Fibroblast of skin of scalp (primary cell): ENCODE results near the gene ZNF664. TPM values are rescaled to one million over a fixed set of nuclear protein-coding genes. Genes with fewer than 3 reads are reported as not detected.

Experiments used
- DNase-seq: peaks from one replicate; pipeline ENCODE4 v3.0.0-alpha.2; 2013
- polyA plus RNA-seq, 2 experiments: library from polyadenylated mRNA; unstranded; fragments of 120-200 nt; gene quantifications; one replicate each; pipeline ENCODE4 v1.2.1, GENCODE V29; 2013; ENCODE audit not compliant: insufficient read length in 2 of 2

Gene ZNF664
- polyA plus RNA-seq (2013, experiment 1 of 2; ENCODE audit: insufficient read length), result 74.8 TPM
- polyA plus RNA-seq (2013, experiment 2 of 2; ENCODE audit: insufficient read length), result 75.6 TPM

DNA sequence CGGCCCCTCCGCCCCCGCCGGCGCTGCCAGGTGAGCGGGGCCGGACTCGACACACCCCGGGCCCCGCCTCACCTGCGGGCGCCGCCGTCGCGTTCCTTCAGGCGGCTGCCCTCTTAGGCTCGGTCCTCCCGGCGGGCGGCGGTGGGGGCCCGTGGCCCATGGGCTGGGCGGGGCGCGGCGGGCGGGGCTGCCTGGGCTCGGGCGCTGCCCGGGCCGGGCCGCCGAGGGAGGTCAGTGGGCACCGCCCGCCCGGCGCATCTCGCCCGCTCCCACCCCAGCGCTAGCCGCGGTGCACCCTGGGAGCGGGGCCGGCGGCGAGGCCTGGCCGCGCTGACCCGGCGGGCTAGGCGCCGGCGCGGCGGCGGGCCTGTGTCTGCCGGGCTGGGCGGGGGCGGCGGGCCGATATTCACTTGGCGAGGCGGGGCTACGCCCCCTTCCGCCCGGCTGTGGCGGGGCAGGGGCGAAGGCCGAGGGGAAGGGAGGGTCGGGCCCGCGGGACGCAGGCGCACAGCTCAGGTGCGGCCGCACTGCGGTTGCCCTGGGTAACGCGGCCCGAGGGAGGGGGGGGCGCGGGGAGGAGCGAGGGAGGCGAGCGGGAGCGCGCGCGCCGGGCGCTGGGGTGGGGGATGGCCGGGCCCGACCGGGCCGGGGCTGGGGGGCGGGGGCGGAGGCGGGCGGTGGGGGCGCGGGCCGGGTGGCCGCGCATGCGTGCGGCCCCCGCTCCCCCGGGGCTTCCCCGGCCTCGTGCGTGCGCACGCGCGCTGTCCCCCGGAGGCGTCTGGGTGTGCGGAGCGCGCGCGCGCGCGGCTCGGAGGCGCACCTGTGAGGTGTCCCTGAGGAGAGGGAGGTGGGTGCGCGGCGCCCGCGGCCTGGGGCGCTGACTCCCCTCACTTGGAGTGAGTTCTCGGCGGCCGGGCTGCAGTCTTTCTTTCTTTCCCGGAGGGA, at the start of gene ZNF664, which contains the start of gene CCDC92:
ZNF664 (plus strand) TSS at position 759 of the 945 bp plus-strand sequence. CDS start 38,930 bp downstream, outside the sequence.
CCDC92 (minus strand) TSS at position 375 of the 945 bp plus-strand sequence. CDS start 28,526 bp downstream, outside the sequence.
- DNase-seq, result peak; percentile 94

DNA sequence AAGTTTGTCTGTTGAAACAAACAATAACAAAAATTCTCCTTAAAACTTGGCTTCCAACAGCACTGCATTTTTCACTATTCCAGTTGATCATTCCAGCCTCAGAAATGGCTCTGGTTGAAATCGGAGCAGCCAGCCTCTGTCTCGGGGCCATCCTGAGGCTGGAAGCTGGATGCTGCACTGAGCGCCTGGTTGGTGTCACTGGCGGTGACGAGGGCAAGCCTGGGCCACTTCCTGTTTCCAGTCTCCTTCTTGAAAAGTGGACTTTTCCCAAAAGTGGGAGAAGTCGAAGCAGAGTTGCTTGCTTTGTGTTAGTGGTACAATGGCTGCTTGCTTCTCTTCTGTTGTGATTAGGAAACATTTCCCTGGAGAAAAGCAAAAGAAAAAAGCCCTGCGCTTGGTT, 49.1 kb upstream of the ZNF664 start:
- no peak for DNase-seq

DNA sequence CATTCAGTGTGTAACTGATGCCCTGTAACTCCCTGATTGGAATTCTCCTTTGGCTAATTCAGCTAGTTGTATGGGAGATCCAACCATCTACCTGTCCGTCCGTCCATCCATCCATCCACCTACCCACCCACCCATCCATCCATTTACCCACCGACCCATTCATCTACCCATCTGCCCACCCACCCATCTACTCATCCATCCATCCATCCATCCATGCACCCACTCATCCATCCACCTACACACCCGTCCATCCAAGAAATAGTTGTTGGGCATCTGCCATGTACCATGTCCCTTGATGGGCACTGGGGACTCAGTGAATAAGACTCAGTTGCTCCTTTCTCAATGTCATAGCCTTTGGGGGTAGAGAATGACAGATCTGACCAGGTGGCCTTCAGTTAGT, 48.5 kb upstream of the ZNF664 start:
- no peak for DNase-seq

DNA sequence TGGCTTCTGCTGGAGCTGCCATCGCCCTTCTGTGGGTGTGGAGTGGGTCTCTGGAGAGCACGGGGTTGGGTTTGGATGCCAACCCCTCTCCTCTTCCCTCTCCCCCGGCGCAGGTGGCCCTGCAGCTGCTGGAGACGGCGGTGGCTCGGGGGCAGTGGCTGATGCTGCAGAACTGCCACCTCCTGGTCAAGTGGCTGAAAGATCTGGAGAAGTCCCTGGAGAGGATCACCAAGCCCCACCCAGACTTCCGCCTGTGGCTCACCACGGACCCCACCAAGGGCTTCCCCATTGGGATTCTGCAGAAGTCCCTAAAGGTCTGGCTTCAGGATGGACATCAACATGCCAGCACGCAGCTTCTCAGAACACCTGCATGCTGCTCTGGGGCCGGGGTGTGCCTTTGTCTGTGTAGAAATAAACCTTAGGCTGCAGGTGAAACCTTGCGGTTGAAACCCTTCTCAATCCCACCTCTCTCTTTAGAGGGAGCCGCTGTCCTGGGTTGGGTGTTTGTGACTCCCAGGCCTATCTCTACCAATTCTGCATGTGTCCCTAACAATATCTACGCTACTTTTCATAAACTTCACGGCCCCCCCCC, 44.6 kb upstream of the ZNF664 start:
- DNase-seq, result no peak

DNA sequence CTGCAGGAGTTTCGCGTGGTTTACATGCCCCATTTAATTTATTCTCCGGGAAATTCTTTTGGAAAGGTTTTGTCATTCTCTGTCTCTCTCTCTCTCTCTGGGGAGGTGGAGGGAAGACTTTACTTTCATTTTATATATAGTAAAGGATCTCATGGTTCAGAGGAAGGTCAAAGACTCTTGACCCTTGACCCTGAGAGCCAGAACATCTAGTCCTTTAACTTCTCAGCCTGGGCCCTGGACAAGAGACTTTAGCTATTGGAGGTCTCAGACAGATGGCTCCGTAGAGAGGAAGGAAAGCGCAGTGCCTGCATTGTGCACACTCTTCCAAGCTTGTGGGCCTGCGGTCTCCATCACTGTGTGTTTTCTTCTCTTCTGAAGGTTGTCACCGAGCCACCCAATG, 44.1 kb upstream of the ZNF664 start:
- DNase-seq, result no peak

DNA sequence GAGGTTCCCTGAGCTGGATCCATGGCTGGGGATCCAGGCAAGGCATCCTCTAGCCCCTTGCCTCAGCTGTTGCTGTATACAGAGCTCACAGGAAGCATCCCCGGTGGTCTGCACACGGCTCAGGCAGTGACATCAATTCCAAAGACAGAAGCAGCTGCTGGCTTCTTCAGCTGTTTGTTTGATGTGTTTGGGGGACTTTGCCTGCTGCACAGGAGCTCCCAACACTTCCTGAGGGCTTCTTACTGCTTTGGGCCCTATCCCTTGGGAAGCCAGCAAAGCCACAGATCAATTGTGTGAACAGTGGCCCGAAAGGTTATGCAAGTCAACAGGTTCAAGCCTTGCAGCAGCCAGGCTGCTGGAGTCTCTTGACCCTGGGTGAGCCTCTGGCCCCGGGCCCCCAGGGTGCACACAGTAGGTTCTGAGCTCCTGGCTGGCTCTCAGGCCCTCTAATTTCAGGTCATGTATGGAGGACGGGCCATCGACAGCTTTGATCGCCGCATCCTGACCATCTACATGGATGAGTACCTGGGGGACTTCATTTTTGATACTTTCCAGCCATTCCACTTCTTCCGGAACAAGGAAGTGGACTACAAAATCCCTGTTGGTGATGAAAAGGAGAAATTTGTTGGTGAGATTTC, 43.0 kb upstream of the ZNF664 start:
- DNase-seq, result no peak

DNA sequence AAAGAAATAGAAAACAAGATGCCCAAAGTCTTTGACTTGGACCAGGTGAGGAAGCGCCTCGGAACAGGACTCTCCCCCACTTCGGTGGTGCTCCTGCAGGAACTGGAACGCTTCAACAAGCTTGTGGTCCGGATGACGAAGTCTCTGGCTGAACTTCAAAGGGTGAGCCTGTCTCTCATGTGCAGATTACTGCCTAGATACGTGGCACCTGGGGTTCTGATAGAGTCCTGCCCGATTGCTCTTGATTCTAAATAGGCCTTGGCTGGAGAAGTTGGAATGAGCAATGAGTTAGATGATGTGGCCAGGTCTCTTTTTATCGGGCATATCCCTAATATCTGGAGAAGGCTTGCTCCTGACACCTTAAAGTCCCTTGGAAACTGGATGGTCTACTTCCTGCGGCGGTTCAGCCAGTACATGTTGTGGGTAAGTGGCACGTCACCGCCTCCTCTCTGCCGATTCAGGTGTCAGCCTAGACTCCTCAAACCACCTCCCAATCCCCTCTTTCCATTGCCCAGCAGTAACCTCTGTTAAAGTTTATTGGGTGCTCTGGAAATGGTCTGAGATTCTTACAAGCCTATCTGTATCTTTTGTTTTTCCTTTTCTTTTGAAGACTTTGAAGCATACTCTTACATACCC, 41.2 kb upstream of the ZNF664 start:
- no peak for DNase-seq

DNA sequence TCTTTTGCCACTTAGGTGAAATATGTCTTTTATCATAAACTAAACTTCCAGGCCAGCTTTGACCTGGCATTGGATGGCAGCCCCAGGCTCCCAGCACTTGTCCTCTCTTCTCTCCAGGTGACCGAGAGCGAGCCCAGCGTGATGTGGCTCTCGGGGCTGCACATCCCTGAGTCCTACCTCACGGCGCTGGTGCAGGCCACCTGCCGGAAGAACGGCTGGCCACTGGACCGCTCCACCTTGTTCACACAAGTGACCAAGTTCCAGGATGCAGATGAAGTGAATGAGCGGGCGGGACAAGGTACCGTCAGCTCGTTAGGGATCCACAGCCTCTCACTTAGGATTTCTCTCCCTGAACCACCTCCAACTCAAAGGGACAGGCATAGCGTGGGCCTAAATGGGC, 39.8 kb upstream of the ZNF664 start:
- no peak for DNase-seq

DNA sequence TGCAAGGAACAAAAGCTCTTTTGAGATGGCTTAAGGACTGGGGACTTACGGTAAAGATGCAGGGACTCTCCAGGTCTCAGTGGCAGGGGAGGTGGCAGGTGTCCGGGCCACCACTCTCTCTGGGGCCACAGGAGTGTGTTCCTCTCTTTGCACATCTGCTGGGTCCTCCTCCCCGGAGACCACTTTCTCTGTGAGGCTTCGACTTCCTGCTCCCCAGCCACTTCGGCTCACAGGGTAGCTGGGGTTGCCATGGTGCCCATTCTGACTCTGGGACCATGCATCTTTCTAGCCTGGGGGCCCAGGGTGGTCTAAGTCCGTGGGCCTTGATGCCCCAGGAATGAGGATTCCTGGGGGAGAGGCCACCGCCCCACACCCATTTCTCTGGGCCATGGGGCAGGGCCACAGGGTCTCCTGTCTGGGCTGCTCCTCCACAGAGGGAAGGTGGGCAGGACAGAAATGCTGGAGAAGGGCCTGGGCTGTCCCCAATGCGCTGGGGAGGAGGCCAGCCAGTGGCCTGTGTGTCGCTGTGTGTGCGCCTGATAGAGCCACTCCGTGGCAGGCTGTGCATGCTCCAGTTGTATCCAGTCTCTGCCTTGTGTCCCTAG, 38.9 kb upstream of the ZNF664 start:
- DNase-seq, result no peak

DNA sequence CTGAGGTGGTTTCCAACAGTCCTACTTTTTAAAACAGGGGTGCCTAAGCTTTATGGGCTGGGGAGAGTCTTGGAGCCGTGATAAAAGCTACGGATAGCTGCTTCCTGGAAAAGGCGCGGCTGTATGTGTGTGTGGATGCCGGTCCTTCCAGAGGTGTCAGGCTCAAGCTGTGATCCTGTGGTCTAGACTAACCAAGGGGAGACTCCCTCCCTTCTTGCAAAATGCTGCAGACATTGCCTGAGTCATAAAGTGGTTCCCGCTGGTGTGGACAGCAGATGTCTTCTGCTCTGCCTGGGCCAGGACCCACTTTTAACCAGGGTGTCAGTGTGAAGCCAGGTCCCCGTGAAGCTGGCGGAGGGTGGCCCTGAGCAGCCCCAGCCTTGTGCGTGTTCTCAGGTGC, 38.2 kb upstream of the ZNF664 start:
- peak; percentile 41 for DNase-seq

DNA sequence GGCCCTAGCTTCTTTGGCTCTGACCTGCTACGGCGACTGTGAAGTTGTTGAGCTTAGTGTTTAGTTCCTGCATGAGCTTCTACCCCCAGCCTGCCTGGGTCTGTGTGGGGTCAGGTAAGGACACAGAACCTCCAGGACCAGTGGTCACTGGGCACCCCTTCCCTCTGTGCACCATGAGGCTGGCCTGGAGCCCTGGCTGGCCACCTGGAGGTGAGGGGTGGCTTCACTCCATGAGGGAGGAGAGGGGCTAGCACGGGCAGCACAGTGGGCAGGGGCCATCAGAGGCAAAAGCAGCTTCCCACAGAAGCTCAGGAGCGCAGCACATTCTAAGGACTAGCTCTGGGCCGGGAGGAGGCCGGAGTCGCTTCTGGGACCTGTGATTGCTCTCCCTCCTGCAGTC, 37.1 kb upstream of the ZNF664 start:
- no peak for DNase-seq

DNA sequence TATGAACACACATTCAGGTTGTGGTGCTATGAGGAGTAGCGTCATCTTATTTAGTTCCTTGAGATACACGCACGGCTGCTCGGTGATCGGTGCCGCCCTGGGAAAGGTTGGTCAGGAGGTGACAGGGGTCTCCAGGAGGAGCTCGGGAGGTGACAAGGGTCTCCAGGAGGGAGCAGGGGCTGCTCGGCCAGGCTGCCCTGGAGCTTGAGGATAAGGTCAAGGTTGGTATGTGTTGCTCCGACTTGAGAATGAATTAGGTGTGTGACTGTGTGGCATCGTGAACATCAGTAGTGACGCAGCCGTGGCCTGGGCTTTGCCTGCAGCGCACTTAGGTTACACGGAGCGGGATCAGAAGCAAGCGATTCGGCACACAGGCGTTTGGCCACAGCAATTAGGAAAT, 36.5 kb upstream of the ZNF664 start:
- DNase-seq, result no peak

DNA sequence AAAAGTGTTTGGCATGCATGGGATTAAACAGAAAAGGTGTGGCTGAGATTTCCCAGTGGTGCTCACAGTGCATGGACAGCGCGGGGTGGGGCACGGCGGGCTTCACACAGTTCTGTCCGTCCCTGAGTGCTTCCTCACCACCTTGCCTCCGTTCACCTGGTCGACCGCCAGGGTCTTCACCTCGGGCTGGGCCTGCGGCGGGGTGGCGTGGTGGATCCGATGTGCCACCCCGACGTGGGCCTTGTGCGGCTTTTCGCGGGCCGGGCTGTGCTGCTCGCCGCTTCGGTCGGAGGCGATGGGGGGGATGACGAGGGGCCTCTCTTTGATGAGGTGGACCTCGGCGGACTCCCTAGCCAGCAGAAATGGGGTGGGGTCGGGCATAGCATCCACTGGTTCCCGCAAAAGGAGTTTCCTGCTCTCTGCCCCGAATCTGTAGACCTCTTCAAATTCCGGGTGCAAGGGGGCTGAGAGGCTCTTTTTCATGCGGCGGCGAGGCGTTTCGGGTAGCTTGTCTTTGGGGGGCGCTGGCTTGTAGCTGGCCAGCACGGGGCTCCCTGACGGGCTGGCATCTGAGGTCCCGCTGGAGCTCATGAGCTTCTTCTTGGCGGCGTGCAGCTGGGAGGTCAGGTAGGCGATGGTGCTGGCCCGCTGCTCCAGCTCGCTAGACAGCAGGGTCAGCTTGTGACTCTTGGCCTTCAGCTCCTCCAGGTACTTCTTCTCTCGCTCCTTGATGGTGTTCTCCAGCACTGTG, 35.9 kb upstream of the ZNF664 start:
- no peak for DNase-seq

DNA sequence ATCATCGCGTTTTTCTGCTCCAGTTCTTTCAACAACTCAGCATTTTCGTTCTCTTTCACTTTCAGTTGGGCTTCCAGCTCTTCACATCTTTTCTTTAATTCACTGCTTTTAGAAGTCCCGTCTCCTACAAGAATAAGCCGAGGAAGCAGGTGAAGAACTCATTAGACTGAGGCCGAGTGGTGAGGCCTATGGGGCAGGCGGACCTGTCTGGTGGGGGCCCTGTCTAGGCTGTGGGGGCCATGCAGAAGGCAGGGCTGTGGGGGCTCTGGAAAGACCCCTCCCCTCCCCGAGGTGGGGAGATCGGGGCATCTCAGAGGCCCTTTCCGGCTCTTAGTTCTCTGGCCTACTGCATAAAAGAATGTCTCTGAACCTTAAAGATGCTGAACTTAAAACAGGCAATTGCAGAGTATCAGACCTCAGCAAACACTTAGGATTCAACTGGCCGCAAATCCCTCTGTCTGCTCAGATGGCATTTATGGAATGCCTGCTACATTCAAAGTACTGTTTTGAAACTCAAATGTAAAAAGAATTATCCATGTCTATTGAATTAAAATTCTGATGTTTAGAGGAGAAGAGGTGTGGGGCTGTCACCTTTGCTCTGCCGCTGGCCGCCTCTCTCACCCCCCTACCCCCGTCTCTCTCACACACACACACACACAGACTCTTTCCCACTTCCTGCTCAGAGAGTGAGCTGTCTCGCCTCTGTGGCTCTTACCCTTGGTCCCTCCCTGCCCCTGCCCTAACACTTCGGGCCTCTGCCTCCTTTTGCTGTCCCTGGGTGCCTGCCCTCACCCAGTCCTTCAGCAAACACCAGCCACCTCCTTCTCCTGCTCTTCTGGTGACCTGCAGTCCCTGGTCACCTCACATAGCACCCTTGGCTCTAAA, 35.1 kb upstream of the ZNF664 start:
- peak; percentile 30 for DNase-seq

DNA sequence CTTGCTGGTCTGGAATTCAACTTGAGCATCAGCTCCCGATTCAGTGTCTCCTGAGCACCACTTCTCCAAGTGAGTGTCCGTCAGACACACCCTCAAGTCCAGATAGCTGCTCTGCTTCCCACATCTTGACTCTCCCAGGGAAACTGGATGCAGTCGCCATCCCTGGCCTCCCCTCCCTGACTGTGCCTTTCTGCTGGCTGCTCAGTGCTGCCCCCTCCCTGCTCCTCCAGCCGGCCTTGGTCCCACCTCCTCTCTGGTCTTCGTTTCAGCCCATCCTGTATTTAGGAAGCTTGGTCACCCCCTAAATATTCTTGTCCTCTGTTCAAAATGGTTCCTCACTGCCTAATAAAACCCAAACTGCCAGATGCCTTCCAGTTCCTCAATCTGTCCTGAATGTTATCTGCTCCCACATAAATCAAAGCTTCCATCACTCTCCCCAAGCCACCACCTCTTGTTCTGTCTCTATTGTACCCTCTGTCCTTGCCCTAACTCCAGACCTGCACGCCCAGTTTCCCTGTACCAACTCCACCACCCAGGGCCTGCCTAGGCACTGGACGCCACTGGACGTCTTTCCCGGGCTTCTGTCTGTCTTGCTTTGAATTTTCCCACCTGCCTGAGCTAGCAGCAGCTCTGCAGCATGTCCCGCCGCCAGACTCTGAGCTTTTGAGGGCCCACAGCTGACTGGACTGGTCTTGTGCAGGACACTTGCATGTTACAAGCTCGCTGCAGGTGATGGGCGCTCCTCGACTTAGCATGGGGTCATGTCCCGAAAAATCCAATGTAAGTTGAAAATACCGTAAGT, 34.1 kb upstream of the ZNF664 start:
- DNase-seq, result peak; percentile 25

DNA sequence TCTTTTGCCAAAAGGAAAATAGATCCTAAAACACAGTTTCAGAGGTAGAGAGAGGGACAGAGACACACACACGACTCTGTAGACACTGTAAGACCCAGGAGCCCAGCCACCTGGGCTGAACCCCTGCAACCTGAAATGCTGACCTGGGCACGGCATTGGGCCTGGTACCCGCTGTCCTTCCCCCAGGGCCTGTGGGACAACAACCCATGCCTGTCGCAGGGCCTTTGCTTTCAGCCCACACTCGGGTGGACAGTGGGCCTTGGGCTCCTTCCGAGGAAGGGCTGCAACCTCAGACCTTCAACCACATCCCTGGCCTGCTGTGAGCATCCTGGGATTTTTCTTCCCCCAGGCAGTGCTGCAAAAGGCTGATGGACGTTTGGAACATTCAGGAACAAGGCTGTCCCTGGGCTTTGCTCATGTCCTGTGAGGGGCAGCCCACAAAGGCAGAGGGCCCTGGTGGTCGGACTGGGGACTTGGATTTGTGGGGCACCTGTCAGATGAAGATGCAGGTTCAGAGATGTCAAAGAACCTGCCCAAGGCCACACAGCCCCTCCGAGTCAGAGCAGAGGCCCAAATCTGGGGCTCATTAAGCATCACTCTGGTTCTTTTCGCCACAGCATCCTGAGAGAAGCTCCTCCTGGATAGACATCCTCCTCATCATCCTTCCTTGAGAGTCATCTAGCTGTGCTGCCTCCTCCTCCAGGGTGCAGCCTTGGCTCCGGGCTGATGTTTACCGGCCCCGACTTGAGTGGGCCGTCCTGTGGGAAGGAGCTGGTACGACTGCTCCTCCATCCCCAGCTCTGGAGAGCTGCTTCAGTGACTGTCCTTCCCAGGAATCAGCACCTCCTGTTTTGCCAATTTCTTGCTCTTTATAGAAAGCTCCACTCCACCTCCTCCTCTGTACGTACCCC, 33.0 kb upstream of the ZNF664 start:
- no peak for DNase-seq

DNA sequence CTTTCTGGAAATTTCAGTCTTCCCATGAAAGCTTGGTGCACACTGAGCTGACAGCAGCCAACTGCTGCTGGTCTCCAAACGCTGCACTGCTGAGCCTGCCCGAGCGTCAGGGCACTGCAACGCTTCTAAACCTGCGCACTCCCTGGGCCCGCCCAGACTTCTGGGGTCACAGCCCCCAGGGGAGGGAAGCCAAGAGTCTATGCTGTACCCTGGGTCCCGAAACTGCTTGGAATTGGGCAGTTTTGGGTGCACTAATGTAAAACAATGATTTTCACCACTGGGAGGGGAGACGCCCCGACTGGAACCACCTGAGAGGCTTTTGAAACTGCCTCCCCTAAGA, 32.4 kb upstream of the ZNF664 start:
- DNase-seq, result no peak

DNA sequence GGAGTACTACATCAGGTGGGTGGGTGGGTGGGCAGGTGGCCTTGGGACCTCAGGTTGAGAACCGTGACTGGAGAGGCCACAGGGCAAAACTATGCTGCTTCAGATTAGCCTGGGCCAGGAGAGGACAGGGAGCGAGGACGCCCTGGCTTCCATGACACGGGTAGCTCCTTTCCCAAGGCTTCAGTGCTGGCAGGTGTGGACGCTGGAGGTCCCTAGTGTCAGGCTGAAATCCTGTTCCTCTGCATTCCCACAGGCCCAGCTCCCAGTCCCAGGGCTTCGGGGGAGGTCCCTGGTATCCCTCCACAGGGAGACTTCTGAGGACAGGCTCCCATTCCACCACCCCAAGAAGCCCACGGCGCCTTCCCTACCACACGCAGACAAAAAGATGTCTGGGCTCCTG, 32.0 kb upstream of the ZNF664 start:
- no peak for DNase-seq
